Gastroesophageal sphincter (tissue), 4 donors: ENCODE measurements around the gene UBE2I. TPM values are rescaled to one million over a fixed set of nuclear protein-coding genes. Genes with fewer than 3 reads are reported as not detected.
A peak's percentile ranks its signal among the peaks of the same experiment; 100 is the strongest.

Source experiments
- ATAC-seq: fragments of 150-250 bp; one replicate; pipeline ENCODE4 v1.9.1; 2016; ENCODE audit warnings: mild to moderate bottlenecking, moderate library complexity
- H3K27ac ChIP-seq, 4 donors: fragments of 200-600 bp; sonication (generic) in 3 of 4; 1 replicate in 3 of 4; 2 replicates in 1 of 4; pipeline ENCODE4 v1.5.1; 2016 to 2019
- H3K27me3 ChIP-seq: fragments of 200-600 bp; sonication (generic); one replicate; pipeline ENCODE4 v1.5.1; 2019
- H3K36me3 ChIP-seq, 2 donors: fragments of 200-600 bp; sonication (generic); one replicate each; pipeline ENCODE4 v1.5.1; 2019; ENCODE audit warnings: control low read depth in 1 of 2
- H3K4me1 ChIP-seq, 3 donors: fragments of 200-600 bp; sonication (generic); 1 replicate in 2 of 3; 2 replicates in 1 of 3; pipeline ENCODE4 v1.5.1; 2016 to 2019; ENCODE audit warnings: control low read depth in 2 of 3
- H3K4me3 ChIP-seq, 2 donors: fragments of 200-600 bp; sonication (generic); one replicate each; pipeline ENCODE4 v1.5.1; 2019; ENCODE audit warnings: mild to moderate bottlenecking in 1 of 2, moderate library complexity in 1 of 2
- H3K9me3 ChIP-seq, 3 donors: fragments of 200-600 bp; sonication (generic); one replicate each; pipeline ENCODE4 v1.5.1; 2017 to 2019; ENCODE audit warnings: control low read depth in 2 of 3
- EP300 ChIP-seq: sonication (generic); formaldehyde crosslinking; IDR thresholded peaks from one replicate; pipeline ENCODE4 v1.6.1; 2017; ENCODE audit warnings: antibody characterized with exemption, mild to moderate bottlenecking
- POLR2A ChIP-seq, 2 donors: fragments of 450-650 bp; IDR thresholded peaks; one replicate each; pipeline ENCODE4 v1.6.1; 2017; ENCODE audit warnings: antibody characterized with exemption in 2 of 2, mild to moderate bottlenecking in 2 of 2, moderate library complexity in 1 of 2
- POLR2AphosphoS5 ChIP-seq: sonication (generic); formaldehyde crosslinking; IDR thresholded peaks from one replicate; pipeline ENCODE4 v1.6.1; 2017; ENCODE audit warnings: antibody characterized with exemption
- WGBS, 2 donors: methylation state at CpG; one replicate each; pipeline ENCODE4 v1.1.5; 2018; ENCODE audit warnings: low coverage in 1 of 2; 5-methylcytosine and 5-hydroxymethylcytosine counted together
- total RNA-seq, 4 donors: library from RNA; depleted of rRNA; stranded (reverse); fragments of >200 nt; gene quantifications; one replicate each; pipeline ENCODE4 v1.1.0, GENCODE V29; 2016
- TF ChIP-seq, protein P1 (sequence below), 4 experiments: fragments of 200-600 bp in 2 of 4; fragments of 450-650 bp in 2 of 4; sonication (generic) in 1 of 4; IDR thresholded peaks; one replicate each; pipeline ENCODE4 v1.5.1; 2017 to 2019; ENCODE audit warnings: antibody characterized with exemption in 4 of 4, mild to moderate bottlenecking in 2 of 4, moderate library complexity in 2 of 4

Gene UBE2I
- total RNA-seq, 4 donors from 2014 or later, result 53.3 to 95.9 (median 76.9) TPM

DNA sequence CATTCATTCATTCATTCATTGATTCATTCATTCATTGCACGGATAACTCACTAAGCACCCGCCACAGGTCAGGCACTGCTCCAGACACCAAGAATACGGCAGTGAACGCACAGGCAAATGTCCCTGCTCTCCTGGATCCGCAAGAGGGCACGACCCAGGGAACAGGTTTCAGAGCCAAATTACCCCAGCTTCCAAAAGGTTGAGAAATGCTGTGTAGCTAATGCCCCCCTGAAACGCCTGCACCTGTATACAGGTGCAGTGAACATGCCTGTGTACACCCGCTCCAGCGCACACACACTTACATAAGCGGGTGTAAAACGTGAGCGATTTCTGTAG is 9.6 kb upstream of the UBE2I start:
- H3K9me3 ChIP-seq, result no peaks in the 10 kb centered on the region
- H3K4me1 ChIP-seq, result peaks cover 0 to 20% (median 7%) of the 10 kb centered on the region in 3 donors
- H3K4me3 ChIP-seq, result no peak overlapping the region
- H3K27me3 ChIP-seq, result peaks cover 86% of the 10 kb centered on the region
- no peak overlapping the region for H3K27ac ChIP-seq
- ATAC-seq, result no peak
- 80 to 90% methylated on average over 2 to 8 of the region's 12 CpGs for WGBS, 2 donors
- TF ChIP-seq EP300, result no peak
- no peak for TF ChIP-seq POLR2AphosphoS5
- no peak for TF ChIP-seq POLR2A (IDR thresholded peaks at IDR 0.05)
- TF ChIP-seq, protein P1, sequence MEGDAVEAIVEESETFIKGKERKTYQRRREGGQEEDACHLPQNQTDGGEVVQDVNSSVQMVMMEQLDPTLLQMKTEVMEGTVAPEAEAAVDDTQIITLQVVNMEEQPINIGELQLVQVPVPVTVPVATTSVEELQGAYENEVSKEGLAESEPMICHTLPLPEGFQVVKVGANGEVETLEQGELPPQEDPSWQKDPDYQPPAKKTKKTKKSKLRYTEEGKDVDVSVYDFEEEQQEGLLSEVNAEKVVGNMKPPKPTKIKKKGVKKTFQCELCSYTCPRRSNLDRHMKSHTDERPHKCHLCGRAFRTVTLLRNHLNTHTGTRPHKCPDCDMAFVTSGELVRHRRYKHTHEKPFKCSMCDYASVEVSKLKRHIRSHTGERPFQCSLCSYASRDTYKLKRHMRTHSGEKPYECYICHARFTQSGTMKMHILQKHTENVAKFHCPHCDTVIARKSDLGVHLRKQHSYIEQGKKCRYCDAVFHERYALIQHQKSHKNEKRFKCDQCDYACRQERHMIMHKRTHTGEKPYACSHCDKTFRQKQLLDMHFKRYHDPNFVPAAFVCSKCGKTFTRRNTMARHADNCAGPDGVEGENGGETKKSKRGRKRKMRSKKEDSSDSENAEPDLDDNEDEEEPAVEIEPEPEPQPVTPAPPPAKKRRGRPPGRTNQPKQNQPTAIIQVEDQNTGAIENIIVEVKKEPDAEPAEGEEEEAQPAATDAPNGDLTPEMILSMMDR (IDR thresholded peaks at IDR 0.05), result no peak
- H3K36me3 ChIP-seq, result no peaks in the 10 kb centered on the region

DNA sequence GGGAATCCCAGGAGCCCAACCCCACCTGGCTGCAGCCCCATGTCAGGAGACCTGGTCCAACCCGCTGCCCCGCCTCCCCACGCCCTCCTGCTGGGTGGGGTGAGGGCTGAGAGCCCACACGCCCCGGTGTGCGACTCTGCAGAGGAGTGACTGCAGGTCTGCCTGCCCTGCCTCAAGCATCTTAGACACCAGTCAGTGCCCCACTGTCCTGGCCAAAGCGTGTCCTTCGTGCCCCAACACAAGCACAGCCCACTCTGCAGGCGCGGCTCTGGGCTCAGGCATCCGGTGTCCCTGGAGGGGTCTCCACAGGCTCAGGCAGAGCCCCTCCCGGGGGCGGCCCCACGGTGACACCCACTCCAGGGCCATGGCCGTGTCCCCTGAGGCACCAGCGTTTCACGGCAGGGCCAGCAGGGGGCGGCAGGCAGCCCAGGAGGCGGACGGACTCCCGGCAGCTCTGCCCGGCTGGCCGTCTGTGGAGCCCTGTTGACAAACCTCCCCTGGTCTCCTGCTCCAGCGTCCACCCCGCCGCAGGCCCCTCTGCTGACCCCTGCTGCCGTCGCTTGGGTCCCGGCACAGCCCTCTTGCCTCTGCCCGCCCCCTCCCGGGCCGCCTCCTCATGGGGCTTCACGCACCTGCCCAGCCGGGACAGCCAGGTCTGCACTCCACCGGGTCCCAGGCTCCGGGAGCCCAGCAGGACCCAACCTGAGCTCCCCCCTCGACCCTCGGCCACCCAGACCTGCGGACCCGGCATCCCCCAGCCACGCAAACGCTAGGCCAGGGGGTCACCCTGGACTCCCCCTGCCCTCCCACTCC is 8.6 kb upstream of the UBE2I start:
- H3K27me3 ChIP-seq, result peaks cover 76% of the 10 kb centered on the region
- H3K36me3 ChIP-seq, result no peaks in the 10 kb centered on the region
- TF ChIP-seq, protein P1 (IDR thresholded peaks at IDR 0.05), result peak in 3 of 4 experiments; percentile 61 to 83 (median 69)
- no peak for TF ChIP-seq POLR2AphosphoS5
- no peaks in the 10 kb centered on the region for H3K9me3 ChIP-seq
- peaks cover 0 to 20% (median 7%) of the 10 kb centered on the region in 3 donors for H3K4me1 ChIP-seq
- no peak overlapping the region for H3K27ac ChIP-seq
- H3K4me3 ChIP-seq, result no peak overlapping the region
- peak; percentile 79 for ATAC-seq
- 0% methylated on average over 1 of the region's 42 CpGs; no CpG with 5 or more reads in 1 of the 2 donors for WGBS, 2 donors

DNA sequence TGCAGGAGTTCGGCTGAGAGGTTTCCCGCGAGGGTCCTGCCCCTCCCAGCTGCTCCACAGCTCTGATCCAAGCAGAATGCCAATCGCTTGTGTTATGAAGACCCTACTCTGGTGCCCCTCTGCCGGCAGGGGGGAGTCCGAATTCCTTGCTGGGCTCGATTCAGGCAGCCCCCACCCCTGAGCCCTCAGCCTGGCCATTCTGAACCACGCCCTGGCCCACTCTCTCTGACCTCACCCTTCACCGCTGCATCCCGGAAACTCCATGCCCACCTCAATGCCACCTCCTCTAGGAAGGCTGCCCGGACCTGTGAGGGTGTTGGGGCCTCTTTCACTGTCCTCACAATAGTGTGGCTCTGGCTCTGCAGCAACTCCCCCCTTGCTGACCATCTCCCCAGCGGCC is 7.9 kb upstream of the UBE2I start:
- peaks cover 0 to 20% (median 7%) of the 10 kb centered on the region in 3 donors for H3K4me1 ChIP-seq
- no peak overlapping the region for H3K4me3 ChIP-seq

DNA sequence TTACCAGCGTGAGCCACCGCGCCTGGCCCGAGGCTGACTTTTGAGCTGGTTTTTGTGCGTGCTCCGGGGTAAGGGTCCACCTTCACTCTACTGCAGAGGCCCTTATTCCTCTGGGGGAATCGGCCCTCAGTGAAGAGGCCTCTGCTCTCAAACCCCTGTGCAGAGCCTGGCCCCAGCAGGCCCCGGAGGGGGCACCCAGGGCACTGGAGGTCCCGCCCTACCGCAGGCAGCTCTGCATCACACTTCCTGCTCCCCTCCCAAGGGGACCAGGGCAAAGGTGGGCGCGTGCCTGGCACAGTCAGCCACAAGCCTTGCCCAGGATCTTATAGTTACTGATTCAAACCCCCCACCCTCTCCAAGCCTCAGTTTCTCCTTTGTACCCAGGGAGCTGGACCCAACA is 3.6 kb upstream of the UBE2I start:
- ATAC-seq, result no peak
- 72% methylated on average over 6 of the region's 12 CpGs; no CpG with 5 or more reads in 1 of the 2 donors for WGBS, 2 donors
- no peak overlapping the region for H3K4me3 ChIP-seq
- H3K27me3 ChIP-seq, result peaks cover 35% of the 10 kb centered on the region
- TF ChIP-seq, protein P1 (IDR thresholded peaks at IDR 0.05), result no peak
- H3K36me3 ChIP-seq, result no peaks in the 10 kb centered on the region
- no peaks in the 10 kb centered on the region for H3K9me3 ChIP-seq
- H3K27ac ChIP-seq, result no peak overlapping the region
- peaks cover 0 to 20% (median 8%) of the 10 kb centered on the region in 3 donors for H3K4me1 ChIP-seq

More for the DNA sequence above, 7.9 kb upstream of the UBE2I start:
- 71 to 85% methylated on average over 6 to 9 of the region's 12 CpGs for WGBS, 2 donors
- Histone ChIP-seq H3K27ac (no peak overlapping the region), H3K9me3 (no peaks in the 10 kb centered on the region), H3K27me3 (peaks cover 72% of the 10 kb centered on the region), H3K36me3 (no peaks in the 10 kb centered on the region)
- TF ChIP-seq POLR2AphosphoS5, result no peak
- TF ChIP-seq POLR2A (IDR thresholded peaks at IDR 0.05), result no peak
- ATAC-seq, result no peak

DNA sequence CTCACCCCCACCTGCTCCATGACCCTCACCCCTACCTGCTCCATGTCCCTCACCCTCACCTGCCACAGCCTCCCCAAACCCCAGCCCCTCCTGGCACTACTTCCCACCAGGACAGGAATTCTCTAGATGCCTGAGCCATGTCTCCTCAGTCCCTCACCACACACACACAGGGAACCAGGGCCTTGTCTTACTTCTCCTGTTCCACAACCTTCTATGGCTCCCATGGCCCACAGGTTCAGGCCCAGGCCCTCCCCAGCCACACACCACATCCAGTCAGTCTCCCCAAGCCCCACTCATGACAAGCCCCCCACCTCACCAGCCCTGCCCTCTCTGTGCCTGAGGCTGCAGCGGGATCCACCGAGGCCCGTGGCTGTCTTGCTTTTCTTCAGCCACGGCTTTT is 3.1 kb upstream of the UBE2I start:
- H3K36me3 ChIP-seq, result no peaks in the 10 kb centered on the region
- WGBS, 2 donors, result 0% methylated on average over 1 of the region's 4 CpGs; no CpG with 5 or more reads in 1 of the 2 donors
- H3K27ac ChIP-seq, result no peak overlapping the region
- no peak overlapping the region for H3K4me3 ChIP-seq
- no peak for ATAC-seq
- TF ChIP-seq, protein P1 (IDR thresholded peaks at IDR 0.05), result no peak
- peaks cover 0 to 20% (median 8%) of the 10 kb centered on the region in 3 donors for H3K4me1 ChIP-seq
- H3K27me3 ChIP-seq, result peaks cover 30% of the 10 kb centered on the region
- no peaks in the 10 kb centered on the region for H3K9me3 ChIP-seq
